ENCODE results near the gene NEGR1.

DNA sequence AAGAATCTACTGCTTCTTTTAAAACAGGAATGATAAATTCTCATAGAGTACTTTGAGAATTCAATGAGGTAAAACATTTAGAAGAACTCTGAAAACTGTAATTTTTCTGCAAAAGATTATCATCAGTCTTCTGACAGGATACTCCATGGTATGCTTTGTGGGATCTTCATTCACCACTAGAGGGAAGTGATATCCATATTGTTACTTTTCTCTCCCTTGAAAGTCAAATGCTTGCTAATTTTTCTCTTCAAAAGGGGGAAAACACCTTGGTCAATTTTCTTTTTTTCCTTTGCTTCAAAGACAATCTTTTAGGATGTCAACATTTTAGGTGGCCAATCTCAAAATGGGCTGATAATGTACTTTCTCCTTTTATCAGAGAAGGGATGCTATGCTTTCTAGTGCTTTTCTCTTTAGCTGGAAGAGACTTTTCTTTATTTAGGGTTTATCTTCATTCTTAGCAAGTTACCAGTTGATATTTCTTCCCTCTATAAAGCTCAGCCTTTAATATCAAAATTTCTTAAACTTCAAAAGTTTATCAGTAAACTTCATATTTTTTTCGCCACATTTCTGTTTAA, 95.5 kb downstream of the NEGR1 start:
- TF ChIP-seq, protein P1, sequence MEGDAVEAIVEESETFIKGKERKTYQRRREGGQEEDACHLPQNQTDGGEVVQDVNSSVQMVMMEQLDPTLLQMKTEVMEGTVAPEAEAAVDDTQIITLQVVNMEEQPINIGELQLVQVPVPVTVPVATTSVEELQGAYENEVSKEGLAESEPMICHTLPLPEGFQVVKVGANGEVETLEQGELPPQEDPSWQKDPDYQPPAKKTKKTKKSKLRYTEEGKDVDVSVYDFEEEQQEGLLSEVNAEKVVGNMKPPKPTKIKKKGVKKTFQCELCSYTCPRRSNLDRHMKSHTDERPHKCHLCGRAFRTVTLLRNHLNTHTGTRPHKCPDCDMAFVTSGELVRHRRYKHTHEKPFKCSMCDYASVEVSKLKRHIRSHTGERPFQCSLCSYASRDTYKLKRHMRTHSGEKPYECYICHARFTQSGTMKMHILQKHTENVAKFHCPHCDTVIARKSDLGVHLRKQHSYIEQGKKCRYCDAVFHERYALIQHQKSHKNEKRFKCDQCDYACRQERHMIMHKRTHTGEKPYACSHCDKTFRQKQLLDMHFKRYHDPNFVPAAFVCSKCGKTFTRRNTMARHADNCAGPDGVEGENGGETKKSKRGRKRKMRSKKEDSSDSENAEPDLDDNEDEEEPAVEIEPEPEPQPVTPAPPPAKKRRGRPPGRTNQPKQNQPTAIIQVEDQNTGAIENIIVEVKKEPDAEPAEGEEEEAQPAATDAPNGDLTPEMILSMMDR (IDR thresholded peaks at IDR 0.05) = no peak
- no peak for TF ChIP-seq POLR2A (IDR thresholded peaks at IDR 0.05)

All from ovary (tissue), 3 donors.